Parathyroid adenoma (tissue), 2 donors: ENCODE measurements around the gene CBLIF.
A peak's percentile ranks its signal among the peaks of the same experiment; 100 is the strongest.
"Not testable (repeated sequence)": the region's sequence is repeated elsewhere in the genome, so short reads cannot be mapped to it uniquely, and the experiment has no call there.

Experiments used
- H2AFZ ChIP-seq: fragments of 300-600 bp; sonication (generic); one replicate; pipeline ENCODE4 v1.7.0; 2017; ENCODE audit warnings: antibody characterized with exemption, mild to moderate bottlenecking
- H3K27ac ChIP-seq: fragments of 300-600 bp; sonication (generic); one replicate; pipeline ENCODE4 v1.7.0; 2017
- H3K27me3 ChIP-seq: fragments of 300-600 bp; sonication (generic); one replicate; pipeline ENCODE4 v1.7.0; 2017; ENCODE audit warnings: low read length; ENCODE audit not compliant: control insufficient read depth, insufficient read depth
- H3K36me3 ChIP-seq: fragments of 300-600 bp; sonication (generic); one replicate; pipeline ENCODE4 v1.7.0; 2017; ENCODE audit warnings: low read length; ENCODE audit not compliant: control insufficient read depth, insufficient read depth
- H3K4me1 ChIP-seq: fragments of 300-600 bp; sonication (generic); one replicate; pipeline ENCODE4 v1.7.0; 2017; ENCODE audit warnings: control low read depth
- H3K4me2 ChIP-seq: fragments of 300-600 bp; sonication (generic); one replicate; pipeline ENCODE4 v1.7.0; 2017; ENCODE audit warnings: low read length
- H3K4me3 ChIP-seq: fragments of 300-600 bp; sonication (generic); one replicate; pipeline ENCODE4 v1.7.0; 2017; ENCODE audit warnings: low read depth, low read length
- H3K79me2 ChIP-seq: fragments of 300-600 bp; sonication (generic); one replicate; pipeline ENCODE4 v1.7.0; 2017; ENCODE audit warnings: control low read depth
- H3K9ac ChIP-seq: fragments of 300-600 bp; sonication (generic); one replicate; pipeline ENCODE4 v1.7.0; 2017; ENCODE audit warnings: mild to moderate bottlenecking
- H3K9me3 ChIP-seq: fragments of 300-600 bp; sonication (generic); one replicate; pipeline ENCODE4 v1.7.0; 2017; ENCODE audit warnings: low read length; ENCODE audit not compliant: control insufficient read depth
- TF ChIP-seq, protein P1 (sequence below): fragments of 300-600 bp; sonication (generic); IDR thresholded peaks from one replicate; pipeline ENCODE4 v1.7.0; 2017; ENCODE audit warnings: antibody characterized with exemption, mild to moderate bottlenecking
- donor health status: primary hyperparathyroidism.

CBLIF gene

DNA sequence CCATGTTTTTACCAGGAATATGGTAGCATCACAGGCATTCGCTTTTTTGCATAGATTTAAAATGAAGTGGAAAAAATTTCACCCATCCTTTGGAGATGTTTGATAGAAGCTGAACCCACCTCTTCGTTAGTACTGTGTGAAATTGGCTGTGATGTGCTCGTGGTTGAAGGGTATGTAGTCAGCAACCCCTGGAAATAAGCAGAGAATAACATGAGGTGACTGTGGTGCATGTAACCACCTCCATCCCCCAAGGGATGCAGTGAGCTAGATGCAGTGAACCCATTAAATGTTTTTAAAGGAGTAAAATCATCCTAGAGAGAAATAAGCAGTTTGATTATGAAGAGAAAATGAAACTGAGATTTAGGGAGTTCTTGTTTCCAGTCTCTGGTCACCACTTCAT is 15.9 kb downstream of the CBLIF start:
- H3K4me1 ChIP-seq, result no peaks in the 10 kb centered on the region
- H3K36me3 ChIP-seq, result no peaks in the 10 kb centered on the region
- H3K27me3 ChIP-seq, result no peaks in the 10 kb centered on the region
- no peaks in the 10 kb centered on the region for H3K9me3 ChIP-seq
- no peak overlapping the region for H3K27ac ChIP-seq
- H3K9ac ChIP-seq, result no peak overlapping the region
- no peak overlapping the region for H3K4me2 ChIP-seq
- no peak overlapping the region for H2AFZ ChIP-seq
- H3K4me3 ChIP-seq, result no peak overlapping the region
- TF ChIP-seq, protein P1, sequence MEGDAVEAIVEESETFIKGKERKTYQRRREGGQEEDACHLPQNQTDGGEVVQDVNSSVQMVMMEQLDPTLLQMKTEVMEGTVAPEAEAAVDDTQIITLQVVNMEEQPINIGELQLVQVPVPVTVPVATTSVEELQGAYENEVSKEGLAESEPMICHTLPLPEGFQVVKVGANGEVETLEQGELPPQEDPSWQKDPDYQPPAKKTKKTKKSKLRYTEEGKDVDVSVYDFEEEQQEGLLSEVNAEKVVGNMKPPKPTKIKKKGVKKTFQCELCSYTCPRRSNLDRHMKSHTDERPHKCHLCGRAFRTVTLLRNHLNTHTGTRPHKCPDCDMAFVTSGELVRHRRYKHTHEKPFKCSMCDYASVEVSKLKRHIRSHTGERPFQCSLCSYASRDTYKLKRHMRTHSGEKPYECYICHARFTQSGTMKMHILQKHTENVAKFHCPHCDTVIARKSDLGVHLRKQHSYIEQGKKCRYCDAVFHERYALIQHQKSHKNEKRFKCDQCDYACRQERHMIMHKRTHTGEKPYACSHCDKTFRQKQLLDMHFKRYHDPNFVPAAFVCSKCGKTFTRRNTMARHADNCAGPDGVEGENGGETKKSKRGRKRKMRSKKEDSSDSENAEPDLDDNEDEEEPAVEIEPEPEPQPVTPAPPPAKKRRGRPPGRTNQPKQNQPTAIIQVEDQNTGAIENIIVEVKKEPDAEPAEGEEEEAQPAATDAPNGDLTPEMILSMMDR, result no peak
- no peaks in the 10 kb centered on the region for H3K79me2 ChIP-seq

DNA sequence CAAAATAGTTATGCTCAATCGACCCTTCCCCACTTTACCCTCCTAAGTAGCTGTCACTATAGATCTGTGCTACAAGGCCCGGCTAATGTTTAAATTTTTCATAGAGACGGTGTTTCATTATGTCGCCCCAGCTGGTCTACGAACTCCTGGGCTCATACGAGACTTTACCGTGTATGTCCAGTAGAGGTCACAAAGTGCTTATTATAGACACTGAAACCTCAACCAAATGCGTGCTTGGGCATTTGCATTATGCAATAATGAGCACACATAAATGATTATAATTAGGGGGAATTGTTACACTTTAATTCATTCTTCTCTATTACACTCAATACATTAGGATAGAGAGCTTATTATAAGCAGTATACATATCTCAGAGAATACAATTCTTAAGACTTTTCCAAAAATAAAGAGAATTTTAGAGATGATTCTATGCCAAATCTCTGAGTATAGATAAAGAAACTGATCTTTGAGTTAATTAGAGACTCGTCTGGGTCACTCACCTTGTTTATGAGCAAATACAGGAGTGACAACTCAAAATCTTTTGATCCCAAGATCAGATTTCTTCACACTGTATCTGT is 22.2 kb downstream of the CBLIF start:
- Histone ChIP-seq H3K4me2 (no peak overlapping the region), H3K4me3 (no peak overlapping the region), H3K4me1 (no peaks in the 10 kb centered on the region), H3K36me3 (no peaks in the 10 kb centered on the region), H2AFZ (peak overlapping the region; percentile 1), H3K27me3 (no peaks in the 10 kb centered on the region), H3K79me2 (no peaks in the 10 kb centered on the region), H3K9ac (no peak overlapping the region), H3K9me3 (no peaks in the 10 kb centered on the region), H3K27ac (no peak overlapping the region)
- TF ChIP-seq, protein P1, result peak; percentile 17

DNA sequence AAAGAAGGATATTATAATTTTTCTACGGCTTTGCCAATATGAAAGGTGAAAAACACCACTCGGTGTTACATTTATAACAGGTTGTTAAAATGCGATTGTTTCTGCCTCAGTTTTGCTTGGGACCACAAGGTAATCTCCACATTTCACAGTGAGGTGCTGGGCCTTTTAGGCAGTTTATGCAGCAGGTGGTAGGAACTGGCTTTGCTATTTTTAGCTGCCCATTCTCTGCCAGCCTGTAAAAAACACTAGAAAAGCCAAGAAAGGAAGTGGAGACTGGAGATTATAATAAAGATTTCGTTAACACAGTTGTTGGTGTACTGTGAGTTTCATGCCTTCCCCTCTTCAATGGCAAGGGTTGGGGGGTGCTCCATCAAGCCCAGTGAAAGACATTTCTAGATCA is 26.7 kb downstream of the CBLIF start:
- H3K79me2 ChIP-seq, result no peaks in the 10 kb centered on the region
- H3K9ac ChIP-seq, result no peak overlapping the region
- no peaks in the 10 kb centered on the region for H3K4me1 ChIP-seq
- no peak overlapping the region for H3K4me3 ChIP-seq
- no peaks in the 10 kb centered on the region for H3K9me3 ChIP-seq
- H3K4me2 ChIP-seq, result no peak overlapping the region
- H3K27ac ChIP-seq, result no peak overlapping the region
- no peaks in the 10 kb centered on the region for H3K27me3 ChIP-seq
- no peaks in the 10 kb centered on the region for H3K36me3 ChIP-seq
- H2AFZ ChIP-seq, result no peak overlapping the region
- TF ChIP-seq, protein P1, result no peak

DNA sequence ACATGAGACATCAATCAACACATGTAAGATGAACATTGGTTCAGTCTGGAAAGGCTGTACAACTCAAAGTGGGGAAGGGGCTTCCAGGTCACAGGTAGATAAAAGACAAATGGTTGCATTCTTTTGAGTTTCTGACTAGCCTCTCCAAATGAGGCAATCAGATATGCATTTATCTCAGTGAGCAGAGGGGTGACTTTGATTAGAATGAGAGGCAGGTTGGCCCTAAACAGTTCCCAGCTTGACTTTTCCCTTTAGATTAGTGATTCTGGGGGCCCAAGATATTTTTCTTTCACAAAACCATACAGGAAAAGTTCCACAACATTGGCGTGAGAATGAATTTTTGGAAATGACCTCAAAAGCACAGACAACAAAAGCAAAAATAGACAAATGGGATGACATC is 28.9 kb downstream of the CBLIF start:
- H3K4me1 ChIP-seq, H3K36me3 ChIP-seq, H2AFZ ChIP-seq, H3K27ac ChIP-seq, H3K9me3 ChIP-seq, H3K79me2 ChIP-seq, H3K4me3 ChIP-seq, H3K4me2 ChIP-seq, H3K9ac ChIP-seq, H3K27me3 ChIP-seq: not testable (repeated sequence)

DNA sequence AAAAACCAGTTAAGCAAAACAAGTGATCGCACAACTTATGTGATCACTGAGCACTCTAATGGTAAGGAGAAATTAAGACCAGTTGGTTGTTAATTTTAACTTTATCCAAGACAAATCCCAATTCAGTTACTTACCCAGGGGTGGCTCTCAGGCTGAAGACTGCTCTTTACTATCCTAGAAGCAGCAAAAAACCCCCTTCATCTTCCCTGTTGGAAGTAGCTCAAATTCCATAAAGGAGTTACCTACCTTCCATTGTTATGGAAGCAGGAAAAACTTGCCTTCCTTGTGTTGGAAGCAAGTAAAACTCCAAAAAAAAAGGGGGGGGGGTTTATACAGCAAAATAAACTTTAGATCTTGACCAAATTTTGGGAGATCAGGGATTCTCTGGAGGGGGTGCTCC is 29.5 kb downstream of the CBLIF start:
- Histone ChIP-seq H3K36me3 (no peaks in the 10 kb centered on the region), H3K79me2 (no peaks in the 10 kb centered on the region), H2AFZ (no peak overlapping the region), H3K4me2 (no peak overlapping the region), H3K9ac (no peak overlapping the region), H3K27me3 (no peaks in the 10 kb centered on the region), H3K4me1 (no peaks in the 10 kb centered on the region), H3K27ac (no peak overlapping the region), H3K9me3 (no peaks in the 10 kb centered on the region), H3K4me3 (no peak overlapping the region)
- TF ChIP-seq, protein P1, result no peak
